Tibial artery (tissue), 4 donors: ENCODE results near the gene ANKUB1.

Experiments used
- DNase-seq, 2 donors: peaks; one replicate each; pipeline ENCODE4 v3.0.0-alpha.2; 2019
- H3K27ac ChIP-seq, 2 donors: fragments of 200-600 bp; sonication (generic) in 1 of 2; 1 replicate in 1 of 2; 2 replicates in 1 of 2; pipeline ENCODE4 v1.5.1; 2018 to 2019; ENCODE audit warnings: mild to moderate bottlenecking in 1 of 2
- H3K27me3 ChIP-seq, 2 donors: fragments of 200-600 bp; sonication (generic) in 1 of 2; one replicate each; pipeline versions ENCODE4 v1.5.1 to v1.6.0; 2016 to 2019
- H3K36me3 ChIP-seq, 3 donors: fragments of 200-600 bp; sonication (generic) in 2 of 3; one replicate each; pipeline ENCODE4 v1.5.1; 2016 to 2019; ENCODE audit warnings: mild to moderate bottlenecking in 2 of 3
- H3K4me1 ChIP-seq, 4 donors: fragments of 200-600 bp; sonication (generic) in 2 of 4; 1 replicate in 3 of 4; 2 replicates in 1 of 4; pipeline ENCODE4 v1.5.1; 2016 to 2019
- H3K4me3 ChIP-seq, 2 donors: fragments of 200-600 bp; sonication (generic) in 1 of 2; 1 replicate in 1 of 2; 2 replicates in 1 of 2; pipeline ENCODE4 v1.5.1; 2018 to 2019; ENCODE audit warnings: mild to moderate bottlenecking in 2 of 2
- H3K9me3 ChIP-seq, 3 donors: fragments of 200-600 bp; sonication (generic) in 1 of 3; one replicate each; pipeline ENCODE4 v1.5.1; 2016 to 2019
- intact Hi-C: fragments of 100-400 bp; cut with DNase I; formaldehyde crosslinking; loops from one replicate; pipeline ENCODE4 v1.15.0; 2023; ENCODE audit warnings: low total_unique reads
- TF ChIP-seq, protein P1 (sequence below), 2 experiments: fragments of 200-600 bp in 1 of 2; fragments of 450-650 bp in 1 of 2; IDR thresholded peaks; one replicate each; pipeline ENCODE4 v1.5.1; 2017 to 2019; ENCODE audit warnings: antibody characterized with exemption in 2 of 2, mild to moderate bottlenecking in 1 of 2, moderate library complexity in 1 of 2

ANKUB1 gene

DNA sequence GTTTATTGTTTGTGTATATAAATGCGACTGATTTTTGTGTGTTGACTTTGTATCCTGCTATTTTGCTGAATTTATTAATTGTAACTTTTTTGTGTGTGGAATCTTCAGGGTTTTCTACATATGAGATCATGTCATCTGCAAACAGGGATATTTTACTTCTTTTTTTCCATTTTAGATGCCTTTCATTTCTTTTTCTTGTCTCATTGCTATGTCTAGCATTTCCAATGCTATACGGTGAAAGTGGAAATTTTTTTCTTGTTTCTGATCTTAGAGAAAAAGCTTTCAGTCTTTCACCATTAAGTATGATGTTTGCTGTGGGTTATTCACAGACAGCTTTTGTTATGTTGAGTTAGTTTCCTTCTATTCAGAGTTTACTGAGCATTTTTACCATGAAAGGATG lies 71.4 kb downstream of the ANKUB1 start:
- Histone ChIP-seq H3K27me3 (no peaks in the 10 kb centered on the region), H3K27ac (no peak overlapping the region), H3K9me3 (peaks cover 0 to 11% (median 3%) of the 10 kb centered on the region in 3 donors), H3K36me3 (no peaks in the 10 kb centered on the region), H3K4me3 (no peak overlapping the region), H3K4me1 (no peaks in the 10 kb centered on the region)
- TF ChIP-seq, protein P1, sequence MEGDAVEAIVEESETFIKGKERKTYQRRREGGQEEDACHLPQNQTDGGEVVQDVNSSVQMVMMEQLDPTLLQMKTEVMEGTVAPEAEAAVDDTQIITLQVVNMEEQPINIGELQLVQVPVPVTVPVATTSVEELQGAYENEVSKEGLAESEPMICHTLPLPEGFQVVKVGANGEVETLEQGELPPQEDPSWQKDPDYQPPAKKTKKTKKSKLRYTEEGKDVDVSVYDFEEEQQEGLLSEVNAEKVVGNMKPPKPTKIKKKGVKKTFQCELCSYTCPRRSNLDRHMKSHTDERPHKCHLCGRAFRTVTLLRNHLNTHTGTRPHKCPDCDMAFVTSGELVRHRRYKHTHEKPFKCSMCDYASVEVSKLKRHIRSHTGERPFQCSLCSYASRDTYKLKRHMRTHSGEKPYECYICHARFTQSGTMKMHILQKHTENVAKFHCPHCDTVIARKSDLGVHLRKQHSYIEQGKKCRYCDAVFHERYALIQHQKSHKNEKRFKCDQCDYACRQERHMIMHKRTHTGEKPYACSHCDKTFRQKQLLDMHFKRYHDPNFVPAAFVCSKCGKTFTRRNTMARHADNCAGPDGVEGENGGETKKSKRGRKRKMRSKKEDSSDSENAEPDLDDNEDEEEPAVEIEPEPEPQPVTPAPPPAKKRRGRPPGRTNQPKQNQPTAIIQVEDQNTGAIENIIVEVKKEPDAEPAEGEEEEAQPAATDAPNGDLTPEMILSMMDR (IDR thresholded peaks at IDR 0.05): no peak
- no peak for DNase-seq
- intact Hi-C loops: no loop called here

DNA sequence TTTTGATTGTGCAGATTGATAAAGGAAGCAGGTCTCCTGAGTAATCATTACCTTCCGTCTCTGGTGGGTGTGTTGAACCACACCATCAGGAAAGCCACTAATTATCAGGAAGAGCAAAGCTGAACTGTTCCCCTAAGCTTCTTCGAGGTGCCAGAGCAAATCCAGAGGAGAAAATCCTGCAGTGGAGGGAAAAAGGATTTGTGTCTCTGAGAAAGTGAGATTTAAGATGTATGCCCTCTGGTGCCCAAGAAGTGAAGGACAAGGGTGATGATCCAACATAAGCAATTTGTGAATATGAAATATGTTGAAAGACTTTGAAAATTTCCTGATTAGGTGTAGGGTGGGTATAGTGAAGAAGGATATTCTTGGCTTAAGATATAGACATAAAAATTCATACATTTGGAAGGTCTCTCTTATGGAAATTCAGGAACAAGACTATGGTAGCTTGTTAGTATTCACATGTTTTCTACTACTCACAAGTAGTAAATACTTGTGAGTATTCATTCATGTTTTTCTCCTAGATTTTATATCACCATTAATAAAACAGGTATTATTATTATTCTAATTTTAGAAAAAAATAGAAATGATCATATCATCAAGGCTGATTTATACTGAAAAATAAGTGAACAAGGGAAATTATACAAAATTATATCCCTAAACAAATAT lies 74.8 kb downstream of the ANKUB1 start:
- intact Hi-C loops: loop anchor here (5.0 kb wide), 2 partner anchors 190 to 205 kb away; no protein-coding TSS in a partner anchor
- no peaks in the 10 kb centered on the region for H3K36me3 ChIP-seq
- DNase-seq: peak in 1 of 2 donors; percentile 66

GRCh38 chr3:149716984-149717383 lies 75.4 kb downstream of the ANKUB1 start:
- intact Hi-C loops: loop anchor here (5.0 kb wide), 2 partner anchors 190 to 205 kb away; no protein-coding TSS in a partner anchor
- Histone ChIP-seq H3K27ac (no peak overlapping the region), H3K4me1 (no peaks in the 10 kb centered on the region), H3K9me3 (peaks cover 0 to 11% (median 3%) of the 10 kb centered on the region in 3 donors), H3K36me3 (no peaks in the 10 kb centered on the region), H3K4me3 (no peak overlapping the region), H3K27me3 (no peaks in the 10 kb centered on the region)
- TF ChIP-seq, protein P1 (IDR thresholded peaks at IDR 0.05): no peak
- DNase-seq: no peak

More for the DNA sequence above, 74.8 kb downstream of the ANKUB1 start:
- H3K9me3 ChIP-seq: peaks cover 0 to 11% (median 3%) of the 10 kb centered on the region in 3 donors
- TF ChIP-seq, protein P1 (IDR thresholded peaks at IDR 0.05): peak; percentile 73 to 85
- no peak overlapping the region for H3K27ac ChIP-seq
- no peak overlapping the region for H3K4me3 ChIP-seq
- H3K4me1 ChIP-seq: no peaks in the 10 kb centered on the region
- H3K27me3 ChIP-seq: no peaks in the 10 kb centered on the region

DNA sequence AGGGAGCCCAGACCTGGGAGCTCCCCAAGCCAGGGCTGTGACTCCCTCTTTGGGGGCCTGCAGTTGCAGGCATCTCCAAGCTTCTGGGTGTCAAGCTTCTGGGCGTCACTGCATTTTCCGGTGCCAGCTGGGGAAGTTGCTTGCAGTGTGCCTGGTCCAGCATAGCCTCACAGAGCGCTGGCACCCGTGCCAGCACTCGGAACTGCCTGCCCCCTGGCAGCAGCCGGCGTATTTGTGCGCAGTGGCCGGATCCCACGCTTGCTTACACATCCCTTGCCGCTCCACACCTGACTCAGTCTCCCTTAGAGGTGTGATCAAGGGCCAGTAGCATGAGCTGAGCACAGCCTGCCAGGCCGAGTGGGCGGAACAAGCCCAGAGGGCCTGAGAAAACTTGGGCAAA lies 77.1 kb downstream of the ANKUB1 start:
- no peak overlapping the region for H3K4me3 ChIP-seq
- TF ChIP-seq, protein P1 (IDR thresholded peaks at IDR 0.05): no peak
- no peak overlapping the region for H3K27ac ChIP-seq
- no peaks in the 10 kb centered on the region for H3K4me1 ChIP-seq
- no peaks in the 10 kb centered on the region for H3K9me3 ChIP-seq
- intact Hi-C loops: loop anchor here (5.0 kb wide), 2 partner anchors 188 to 203 kb away; no protein-coding TSS in a partner anchor
- no peaks in the 10 kb centered on the region for H3K36me3 ChIP-seq
- no peaks in the 10 kb centered on the region for H3K27me3 ChIP-seq
- no peak for DNase-seq

- TF ChIP-seq, protein P1 (IDR thresholded peaks at IDR 0.05): no peak
- Histone ChIP-seq H3K27me3 (no peaks in the 10 kb centered on the region), H3K9me3 (no peaks in the 10 kb centered on the region), H3K4me1 (no peaks in the 10 kb centered on the region), H3K36me3 (no peaks in the 10 kb centered on the region), H3K4me3 (no peak overlapping the region), H3K27ac (no peak overlapping the region)
- DNase-seq: no peak
- intact Hi-C loops: no loop called here
Measured at GRCh38 chr3:149713730-149714654, 78.4 kb downstream of the ANKUB1 start.
